ENCODE results near the gene KCNMB2.

Gene KCNMB2

GRCh38 chr3:178802993-178803693 lies 266.9 kb downstream of the KCNMB2 start:
- TF ChIP-seq CTCF (IDR thresholded peaks at IDR 0.05) = no peak
- H3K36me3 ChIP-seq = no peaks in the 10 kb centered on the region
- no peaks in the 10 kb centered on the region for H3K9me3 ChIP-seq
- no peak for DNase-seq
- H3K4me3 ChIP-seq = no peak overlapping the region
- intact Hi-C loops (cut with DNase I; ENCODE audit: low total_unique reads) = no loop called here
- no peaks in the 10 kb centered on the region for H3K4me1 ChIP-seq
- no peak overlapping the region for H3K27ac ChIP-seq
- H3K27me3 ChIP-seq = no peaks in the 10 kb centered on the region

- H3K9me3 ChIP-seq = no peaks in the 10 kb centered on the region
- no peaks in the 10 kb centered on the region for H3K27me3 ChIP-seq
- no peaks in the 10 kb centered on the region for H3K36me3 ChIP-seq
- H3K4me3 ChIP-seq = no peak overlapping the region
- H3K27ac ChIP-seq = no peak overlapping the region
- no peak for TF ChIP-seq CTCF (IDR thresholded peaks at IDR 0.05)
- no peak for DNase-seq
- H3K4me1 ChIP-seq = no peaks in the 10 kb centered on the region
- intact Hi-C loops (cut with DNase I; ENCODE audit: low total_unique reads) = no loop called here
Measured at GRCh38 chr3:178804606-178805005, 268.4 kb downstream of the KCNMB2 start.

DNA sequence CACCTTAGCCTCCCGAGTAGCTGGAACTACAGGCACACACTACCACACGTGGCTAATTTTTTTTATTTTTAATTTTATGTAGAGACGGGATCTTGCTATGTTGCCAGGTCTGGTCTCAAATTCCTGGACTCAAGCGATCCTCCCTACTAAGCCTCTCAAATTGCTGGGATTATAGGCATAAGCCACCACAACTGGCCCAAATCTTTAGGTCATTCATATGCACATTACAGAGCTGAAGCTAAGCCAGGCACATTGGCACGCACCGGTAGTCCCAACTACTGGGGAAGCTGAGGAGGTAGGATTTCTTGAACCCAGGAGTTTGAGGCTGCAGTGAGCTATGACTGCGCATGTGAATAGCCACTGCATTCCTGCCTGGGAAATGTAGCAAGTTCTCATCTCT lies 269.5 kb downstream of the KCNMB2 start:
- Histone ChIP-seq H3K4me1 (no peaks in the 10 kb centered on the region), H3K27me3 (no peaks in the 10 kb centered on the region), H3K36me3 (no peaks in the 10 kb centered on the region), H3K9me3 (no peaks in the 10 kb centered on the region), H3K27ac (no peak overlapping the region), H3K4me3 (no peak overlapping the region)
- no peak for TF ChIP-seq CTCF (IDR thresholded peaks at IDR 0.05)
- intact Hi-C loops (cut with DNase I; ENCODE audit: low total_unique reads) = no loop called here
- DNase-seq = no peak

DNA sequence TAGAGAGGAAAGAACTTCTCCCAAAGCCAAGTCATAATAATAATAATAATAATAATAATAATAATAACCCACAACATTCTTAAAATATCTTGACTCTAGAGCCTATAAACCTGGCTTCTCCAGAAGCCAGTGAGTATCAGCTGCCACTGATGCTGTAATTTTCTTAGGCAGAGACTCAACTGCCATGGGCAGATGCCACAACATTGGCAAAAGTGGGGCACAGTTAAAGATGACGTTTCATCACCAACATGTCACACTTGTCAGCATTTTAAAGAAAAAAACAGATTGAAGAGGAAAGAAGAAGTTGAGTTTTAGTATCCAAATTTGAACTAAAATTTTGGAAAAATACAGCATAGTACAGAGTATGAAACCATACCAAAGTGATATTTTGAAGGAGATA lies 270.4 kb downstream of the KCNMB2 start:
- no peak for TF ChIP-seq CTCF (IDR thresholded peaks at IDR 0.05)
- no peak for DNase-seq
- no peaks in the 10 kb centered on the region for H3K9me3 ChIP-seq
- intact Hi-C loops (cut with DNase I; ENCODE audit: low total_unique reads) = no loop called here
- H3K4me1 ChIP-seq = no peaks in the 10 kb centered on the region
- H3K4me3 ChIP-seq = no peak overlapping the region
- no peak overlapping the region for H3K27ac ChIP-seq
- no peaks in the 10 kb centered on the region for H3K36me3 ChIP-seq
- no peaks in the 10 kb centered on the region for H3K27me3 ChIP-seq

- H3K9me3 ChIP-seq = no peaks in the 10 kb centered on the region
- TF ChIP-seq CTCF (IDR thresholded peaks at IDR 0.05) = no peak
- intact Hi-C loops (cut with DNase I; ENCODE audit: low total_unique reads) = no loop called here
- H3K27me3 ChIP-seq = no peaks in the 10 kb centered on the region
- no peaks in the 10 kb centered on the region for H3K4me1 ChIP-seq
- H3K27ac ChIP-seq = no peak overlapping the region
- no peaks in the 10 kb centered on the region for H3K36me3 ChIP-seq
- no peak overlapping the region for H3K4me3 ChIP-seq
- DNase-seq = no peak
Measured at GRCh38 chr3:178807694-178808093, 271.5 kb downstream of the KCNMB2 start.

DNA sequence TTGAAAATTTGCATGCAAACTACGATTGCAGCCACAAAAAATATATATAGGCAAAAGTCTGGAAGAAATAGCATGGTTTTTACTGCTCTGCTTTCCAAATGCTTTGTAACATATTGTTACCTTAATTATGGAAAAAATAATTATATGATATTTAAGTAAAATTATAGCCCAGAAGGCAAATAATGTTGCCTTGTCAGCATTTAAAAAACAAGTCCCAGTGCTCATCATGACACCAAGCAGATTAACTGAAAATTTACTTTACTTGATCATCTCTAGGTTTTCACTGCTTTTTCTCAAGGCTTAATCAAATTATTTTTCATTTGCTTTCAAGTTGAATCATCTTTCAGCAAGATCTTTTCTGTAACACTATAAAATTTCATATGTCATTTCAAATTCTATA lies 272.5 kb downstream of the KCNMB2 start:
- no peak for DNase-seq
- H3K27me3 ChIP-seq = no peaks in the 10 kb centered on the region
- TF ChIP-seq CTCF (IDR thresholded peaks at IDR 0.05) = no peak
- no peak overlapping the region for H3K27ac ChIP-seq
- intact Hi-C loops (cut with DNase I; ENCODE audit: low total_unique reads) = no loop called here
- no peaks in the 10 kb centered on the region for H3K9me3 ChIP-seq
- H3K36me3 ChIP-seq = no peaks in the 10 kb centered on the region
- H3K4me3 ChIP-seq = no peak overlapping the region
- no peaks in the 10 kb centered on the region for H3K4me1 ChIP-seq

All from tibial artery (tissue), 4 donors.